GM21367 (cell line): ENCODE data around the gene HAT1.
A peak's percentile ranks its signal among the peaks of the same experiment; 100 is the strongest.
"Not testable (repeated sequence)": the region's sequence is repeated elsewhere in the genome, so short reads cannot be mapped to it uniquely, and the experiment has no call there.

ENCODE experiments used
- ATAC-seq: cut with Tn5 transposase; IDR thresholded peaks from one replicate; pipeline ENCODE4 v1.9.1; 2021; ENCODE audit not compliant: unreplicated experiment

HAT1 gene, protein sequence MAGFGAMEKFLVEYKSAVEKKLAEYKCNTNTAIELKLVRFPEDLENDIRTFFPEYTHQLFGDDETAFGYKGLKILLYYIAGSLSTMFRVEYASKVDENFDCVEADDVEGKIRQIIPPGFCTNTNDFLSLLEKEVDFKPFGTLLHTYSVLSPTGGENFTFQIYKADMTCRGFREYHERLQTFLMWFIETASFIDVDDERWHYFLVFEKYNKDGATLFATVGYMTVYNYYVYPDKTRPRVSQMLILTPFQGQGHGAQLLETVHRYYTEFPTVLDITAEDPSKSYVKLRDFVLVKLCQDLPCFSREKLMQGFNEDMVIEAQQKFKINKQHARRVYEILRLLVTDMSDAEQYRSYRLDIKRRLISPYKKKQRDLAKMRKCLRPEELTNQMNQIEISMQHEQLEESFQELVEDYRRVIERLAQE

DNA sequence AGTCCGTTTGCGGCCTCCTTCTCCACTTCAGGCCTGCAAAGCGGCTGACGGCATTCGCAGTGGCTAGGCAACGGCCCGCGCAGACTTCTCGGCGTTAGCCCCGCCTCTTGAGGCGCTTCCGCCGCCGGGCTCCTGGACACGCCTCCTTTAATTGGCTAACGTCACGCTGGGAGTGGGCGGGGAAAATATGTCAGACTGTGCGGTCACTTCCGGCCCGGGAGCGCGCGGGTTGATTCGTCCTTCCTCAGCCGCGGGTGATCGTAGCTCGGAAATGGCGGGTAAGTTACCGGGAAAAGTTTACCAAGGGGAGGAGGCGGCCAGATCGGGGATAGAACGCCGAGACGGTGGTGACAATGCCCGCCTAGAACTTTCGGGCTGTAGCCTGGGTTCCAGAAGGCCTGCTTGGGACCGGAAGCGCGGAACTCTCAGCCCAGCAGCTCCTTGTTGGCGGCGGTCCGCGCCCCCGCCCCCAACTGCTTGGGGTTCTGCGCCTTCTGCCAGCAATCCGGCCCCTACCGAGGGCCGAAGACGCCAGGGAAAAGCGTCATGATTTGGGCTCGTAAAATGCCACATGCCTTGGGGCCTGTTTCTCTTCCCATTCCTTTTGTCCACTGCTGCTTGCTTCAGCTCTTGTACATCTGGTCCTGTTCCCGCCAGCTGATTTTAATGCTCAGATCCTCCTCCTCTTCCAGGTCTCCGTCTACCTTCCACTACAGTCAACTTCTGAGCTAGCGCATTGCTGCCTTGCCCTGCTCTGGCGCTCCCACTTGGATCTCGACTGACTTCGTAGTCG lies at the start of gene HAT1:
TSS of gene HAT1 (plus strand) at position 232 of the 793 bp plus-strand sequence. CDS start at position 272, 40 bp downstream.
- ATAC-seq = peak; percentile 92

DNA sequence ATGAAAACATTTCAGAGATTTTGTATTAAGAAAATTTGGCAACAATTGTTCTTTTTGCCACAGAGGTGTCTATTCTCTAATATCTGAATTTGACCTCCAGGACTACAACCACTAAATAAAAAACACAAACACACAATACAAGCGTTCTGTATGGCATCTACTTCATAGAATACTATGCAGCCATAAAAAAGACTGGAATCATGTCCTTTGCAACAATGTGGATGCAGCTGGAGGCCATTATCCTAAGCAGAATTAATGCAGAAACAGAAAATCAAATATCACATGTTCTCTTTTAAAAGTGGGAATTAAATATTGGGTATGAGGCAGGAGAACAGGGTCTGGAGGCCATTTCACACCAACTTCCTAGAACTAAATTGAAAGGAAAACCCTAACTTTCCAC lies 47.7 kb upstream of the HAT1 start:
- no peak for ATAC-seq

DNA sequence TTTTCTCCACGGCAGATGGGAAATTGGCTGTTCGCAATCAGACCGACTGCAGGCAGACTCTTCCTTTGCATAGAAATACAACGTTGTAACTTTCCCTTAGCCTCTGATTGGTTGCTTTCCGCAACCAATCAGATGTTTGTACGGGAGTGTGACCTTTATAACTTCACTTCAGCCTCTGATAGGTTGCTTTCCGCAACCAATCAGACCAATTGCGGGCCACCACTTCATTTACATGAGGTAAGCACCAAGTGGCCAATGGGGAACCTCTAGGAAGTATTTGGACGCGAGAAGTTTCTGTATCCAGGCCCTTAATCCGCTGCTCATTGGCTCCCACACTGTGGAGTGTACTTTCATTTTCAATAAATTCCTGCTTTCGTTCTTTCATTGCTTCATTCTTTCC lies 47.3 kb upstream of the HAT1 start:
- no peak for ATAC-seq

DNA sequence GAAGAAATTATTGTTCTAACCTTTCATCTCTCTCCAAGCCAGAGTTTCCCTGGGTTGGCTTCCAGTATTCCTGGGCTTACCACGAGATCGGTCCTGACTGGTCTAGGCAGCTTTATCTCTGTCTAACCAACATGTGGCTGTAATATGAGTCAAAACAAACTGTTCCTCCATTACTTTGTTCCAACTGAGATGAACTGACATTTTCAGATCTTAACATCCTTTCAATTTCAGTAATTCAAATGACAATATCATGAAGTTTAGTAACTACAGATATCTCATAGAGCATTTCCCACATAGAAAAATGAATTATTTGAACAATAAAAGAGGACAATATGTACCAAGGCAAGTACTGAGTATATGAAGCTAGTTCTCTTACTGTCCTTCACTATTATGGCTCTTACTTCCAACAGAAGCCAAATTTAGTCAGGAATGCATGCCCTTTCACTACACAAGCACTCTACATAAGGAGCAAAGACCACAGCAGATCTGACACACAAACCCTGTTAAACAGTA lies 43.7 kb upstream of the HAT1 start:
- ATAC-seq = no peak

DNA sequence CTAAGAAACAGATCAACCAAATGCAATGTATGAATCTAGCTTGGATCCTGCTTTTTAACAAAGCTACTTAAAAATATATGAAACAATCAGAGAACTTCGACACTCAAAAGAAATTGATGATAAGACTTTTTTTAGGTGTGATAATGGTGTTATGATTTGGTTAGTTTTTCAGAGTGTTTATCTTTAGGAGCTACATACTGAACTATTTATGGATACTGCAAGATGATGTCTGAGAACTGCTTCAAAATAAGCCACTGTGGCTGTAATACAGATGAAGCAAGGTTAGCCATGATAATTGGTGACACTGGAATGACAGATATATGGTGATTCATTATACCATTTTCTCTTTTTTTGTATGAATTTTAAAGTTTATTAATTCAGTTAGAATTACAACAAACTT lies 42.4 kb upstream of the HAT1 start:
- no peak for ATAC-seq

DNA sequence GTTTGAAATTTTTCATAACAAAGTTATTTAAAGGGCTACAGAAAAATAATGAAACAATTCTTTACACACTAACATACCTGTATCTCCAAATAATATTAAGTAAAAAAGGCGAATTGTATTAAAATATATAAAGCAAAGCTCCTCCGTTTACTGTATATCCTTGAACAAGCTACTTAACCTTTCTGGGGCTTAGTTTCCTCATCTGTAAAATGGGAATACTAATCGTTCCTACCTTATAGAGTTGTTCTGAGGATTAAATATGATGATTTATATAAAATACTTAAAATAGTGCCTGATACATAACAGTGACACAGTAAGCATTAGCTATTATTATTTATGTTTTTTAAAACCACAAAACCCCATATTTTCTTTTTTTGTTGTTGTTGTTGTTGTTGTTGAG lies 41.5 kb upstream of the HAT1 start:
- no peak for ATAC-seq

DNA sequence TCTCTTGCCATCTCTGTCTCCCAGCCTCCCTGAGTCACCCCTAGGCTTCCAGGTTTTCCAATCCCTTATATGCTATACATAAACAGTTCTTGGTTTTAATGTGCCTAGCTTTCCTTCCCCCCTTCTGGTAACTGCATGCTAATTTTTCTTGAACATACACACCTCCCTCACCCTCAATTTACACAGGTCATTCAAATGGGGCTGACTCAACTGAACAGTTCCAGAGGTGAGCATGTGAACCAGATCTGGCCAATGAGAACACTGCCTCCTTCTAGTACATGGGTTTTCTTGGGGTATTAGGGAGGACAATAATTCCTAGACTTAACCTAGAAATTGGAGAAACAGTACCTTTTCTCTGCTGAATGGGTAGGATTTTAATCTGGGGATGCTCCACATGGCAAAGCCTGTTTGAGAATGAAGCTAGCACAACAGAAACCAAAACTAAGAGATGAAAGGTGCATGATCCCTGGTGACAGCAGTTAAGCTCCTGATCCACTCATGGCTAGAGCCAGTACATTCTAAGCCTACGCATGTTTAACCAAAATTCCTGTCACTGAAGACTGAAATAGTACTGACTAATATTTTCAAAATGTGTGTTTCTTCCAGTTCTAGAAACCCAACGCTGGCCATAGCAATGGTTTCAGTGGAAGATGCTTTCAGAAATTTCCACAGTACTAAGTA lies 40.0 kb upstream of the HAT1 start:
- peak; percentile 61 for ATAC-seq

DNA sequence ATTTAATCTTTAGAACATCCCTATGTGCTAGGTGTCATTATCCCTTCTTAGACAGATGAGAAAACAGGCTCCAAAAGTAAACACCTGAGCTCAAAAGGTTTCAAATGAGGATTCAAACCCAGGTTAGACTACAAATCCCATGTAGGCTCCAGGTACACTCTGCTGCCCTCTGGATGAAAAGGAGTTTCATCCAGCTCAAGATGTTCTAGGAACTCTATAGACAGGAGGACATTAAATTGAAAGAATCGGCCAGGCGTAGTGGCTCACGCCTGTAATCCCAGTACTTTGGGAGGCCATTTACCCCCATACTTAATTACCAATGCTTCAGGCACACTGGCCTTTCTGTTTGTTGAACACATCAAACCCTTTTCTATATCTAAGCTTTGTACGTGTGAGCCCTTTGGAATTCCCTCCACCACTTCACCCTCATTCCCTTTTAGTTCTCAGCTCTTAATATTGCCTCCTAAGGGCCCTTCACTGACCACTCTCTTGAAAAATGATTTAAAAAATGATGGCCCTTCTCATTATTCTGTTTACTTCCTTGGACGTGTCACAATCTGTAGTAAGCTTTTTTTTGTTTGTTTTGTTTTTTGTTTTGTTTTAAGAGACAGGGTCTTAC lies 38.9 kb upstream of the HAT1 start:
- no peak for ATAC-seq

DNA sequence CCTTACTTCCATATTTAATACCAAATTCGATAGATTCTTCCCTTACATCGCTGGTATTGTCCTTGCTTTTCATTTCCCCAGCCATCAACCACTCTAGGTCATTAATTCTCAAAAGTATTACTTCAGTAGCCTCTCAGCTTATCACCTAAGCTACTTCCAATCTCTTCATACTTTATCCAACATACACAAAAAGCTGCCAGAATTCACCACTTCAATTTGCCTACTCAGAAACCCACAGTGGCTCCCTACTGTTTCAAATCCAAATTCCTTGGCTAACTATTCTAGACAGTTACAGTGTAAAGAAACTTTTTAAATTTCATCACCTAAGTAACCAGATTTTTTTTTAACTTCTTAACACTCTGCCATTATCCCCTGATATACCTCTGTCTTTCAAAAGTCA lies 32.9 kb upstream of the HAT1 start:
- ATAC-seq = no peak

DNA sequence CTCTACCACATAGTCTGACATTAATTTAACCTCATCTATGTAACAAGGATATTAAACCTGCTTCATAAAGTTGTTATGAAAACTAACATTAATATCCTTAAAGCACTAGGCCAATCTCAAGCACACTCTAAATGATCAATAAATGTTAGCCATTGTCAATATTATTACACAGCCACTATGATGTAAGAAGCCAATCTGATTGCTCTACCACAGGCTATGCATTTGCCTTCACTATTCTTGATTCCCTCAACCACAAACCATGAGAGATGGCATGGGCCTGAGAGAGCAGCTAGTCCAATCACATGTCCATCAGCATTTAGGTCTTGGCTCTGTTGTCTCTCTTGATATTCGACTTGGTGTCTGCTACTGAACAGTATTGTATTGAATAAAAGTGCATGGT lies 32.5 kb upstream of the HAT1 start:
- ATAC-seq = no peak

DNA sequence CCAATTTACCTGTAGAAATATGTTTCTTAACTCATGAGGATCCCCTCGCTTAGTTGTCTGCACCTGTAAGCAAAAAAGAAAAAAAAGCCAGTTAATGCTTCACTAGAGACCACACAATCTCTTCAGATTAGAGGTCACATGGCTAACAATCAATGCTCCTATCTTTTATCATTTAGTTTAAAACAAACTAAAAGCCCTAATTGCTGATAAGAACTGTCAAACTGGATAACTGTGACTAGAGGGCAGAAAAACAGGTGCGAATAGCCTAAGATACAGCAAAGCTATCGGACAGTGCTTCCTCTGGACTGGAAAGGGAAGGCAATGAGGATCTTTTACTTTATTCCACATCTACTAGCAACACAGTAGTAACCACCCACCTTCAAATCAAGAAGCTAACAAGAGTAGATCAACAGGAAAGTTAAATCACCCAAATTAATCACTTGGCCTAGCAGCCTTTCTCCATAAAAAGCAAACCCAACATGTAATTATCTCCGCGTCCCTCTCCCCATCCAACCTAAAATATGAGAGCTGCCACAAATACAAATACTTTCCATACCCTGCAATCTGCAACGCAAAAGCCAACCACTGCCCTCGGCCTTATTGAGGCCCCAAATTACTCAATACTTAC lies 29.0 kb upstream of the HAT1 start:
- ATAC-seq = no peak

DNA sequence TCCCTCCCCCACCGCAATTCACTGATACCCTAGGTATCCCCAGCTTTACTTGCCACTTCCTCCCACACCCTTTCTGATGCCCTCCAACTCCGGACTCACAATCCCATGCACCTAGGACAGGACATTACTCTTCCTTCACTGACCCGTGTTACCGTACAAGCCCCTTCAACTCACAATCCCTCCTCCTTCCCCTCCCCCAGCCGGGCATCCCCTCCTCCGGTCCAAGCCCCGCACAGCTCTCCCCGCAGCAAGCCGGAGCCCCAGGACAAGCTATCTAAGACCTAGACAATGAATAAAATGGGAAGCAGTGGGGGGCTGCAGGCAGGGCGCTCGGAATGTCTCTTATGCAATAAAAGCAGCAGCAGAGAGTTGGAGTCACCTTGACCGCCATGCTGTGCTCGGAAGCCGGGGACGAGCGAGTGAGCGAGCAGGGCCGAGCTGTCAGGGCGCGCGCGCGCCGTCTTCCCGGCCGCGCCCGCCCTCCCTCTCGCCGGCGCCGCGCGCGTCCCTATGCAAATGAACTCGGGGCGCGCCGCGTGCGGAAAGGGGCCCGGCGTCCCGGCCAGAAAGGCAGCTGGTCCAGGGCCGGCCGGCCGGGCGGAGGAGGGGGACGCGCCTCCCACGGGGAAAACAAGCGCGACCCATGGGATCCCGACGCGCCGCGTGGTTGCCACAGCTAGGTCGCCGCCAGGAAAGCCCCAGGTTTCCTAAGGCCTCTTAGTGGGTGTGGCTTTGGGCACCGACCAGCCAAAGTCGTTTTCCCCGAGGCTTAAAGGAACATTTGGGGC lies 28.2 kb upstream of the HAT1 start, which contains the start of gene SLC25A12:
TSS of gene SLC25A12 (minus strand) at position 421 of the 788 bp plus-strand sequence. CDS start at position 391, 30 bp downstream.
- peak; percentile 90 for ATAC-seq

DNA sequence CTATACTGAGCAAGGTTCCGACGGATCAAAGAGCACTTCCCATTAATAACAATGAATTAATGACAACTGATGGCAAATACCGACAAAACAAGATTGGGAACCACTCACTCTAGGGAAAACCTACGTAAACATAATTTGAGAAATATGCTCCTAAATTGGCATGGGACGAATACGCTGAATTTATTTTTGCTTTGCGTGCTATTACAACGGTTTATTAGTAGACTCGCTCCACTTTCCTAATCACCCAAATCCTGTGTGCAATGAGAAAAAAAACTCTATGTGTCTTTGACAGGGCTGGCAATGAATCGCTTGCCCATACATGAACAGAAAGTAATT lies 27.7 kb upstream of the HAT1 start:
- no peak for ATAC-seq

DNA sequence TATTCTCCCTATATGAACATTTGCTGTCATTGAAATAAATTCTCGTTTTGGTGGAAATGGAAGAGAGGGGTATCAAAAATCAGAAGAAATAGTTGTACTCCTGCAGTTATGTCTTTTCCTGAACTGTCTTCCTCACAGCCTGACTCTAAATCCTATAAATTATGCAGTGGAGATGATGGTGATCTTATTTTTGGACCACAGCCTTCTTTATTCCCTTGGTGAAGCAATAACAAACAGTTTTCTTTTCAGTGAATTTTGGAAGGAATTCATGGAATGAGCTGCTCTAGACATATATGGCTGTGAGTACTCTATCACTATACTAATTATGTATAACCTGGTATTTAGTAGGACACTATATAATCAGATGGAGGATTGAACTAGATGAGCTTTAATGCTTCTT lies 26.5 kb upstream of the HAT1 start:
- ATAC-seq = no peak

DNA sequence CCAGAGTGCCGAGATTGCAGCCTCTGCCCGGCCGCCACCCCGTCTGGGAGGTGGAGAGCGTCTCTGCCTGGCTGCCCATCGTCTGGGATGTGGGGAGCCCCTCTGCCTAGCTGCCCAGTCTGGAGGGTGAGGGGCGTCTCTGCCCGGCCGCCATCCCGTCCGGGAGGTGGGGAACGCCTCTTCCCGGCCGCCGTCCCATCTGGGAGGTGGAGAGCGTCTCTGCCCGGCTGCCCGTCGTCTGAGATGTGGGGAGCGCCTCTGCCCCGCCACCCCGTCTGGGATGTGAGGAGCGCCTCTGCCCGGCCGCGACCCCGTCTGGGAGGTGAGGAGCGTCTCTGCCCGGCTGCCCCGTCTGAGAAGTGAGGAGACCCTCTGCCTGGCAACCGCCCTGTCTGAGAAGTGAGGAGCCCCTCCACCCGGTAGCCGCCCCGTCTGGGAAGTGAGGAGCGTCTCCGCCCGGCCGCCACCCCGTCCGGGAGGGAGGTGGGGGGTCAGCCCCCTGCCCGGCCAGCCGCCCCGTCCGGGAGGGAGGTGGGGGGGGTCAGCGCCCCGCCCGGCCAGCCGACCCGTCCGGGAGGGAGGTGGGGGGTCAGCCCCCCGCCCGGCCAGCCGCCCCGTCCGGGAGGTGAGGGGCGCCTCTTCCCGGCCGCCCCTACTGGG lies 22.5 kb upstream of the HAT1 start:
- ATAC-seq = not testable (repeated sequence)

DNA sequence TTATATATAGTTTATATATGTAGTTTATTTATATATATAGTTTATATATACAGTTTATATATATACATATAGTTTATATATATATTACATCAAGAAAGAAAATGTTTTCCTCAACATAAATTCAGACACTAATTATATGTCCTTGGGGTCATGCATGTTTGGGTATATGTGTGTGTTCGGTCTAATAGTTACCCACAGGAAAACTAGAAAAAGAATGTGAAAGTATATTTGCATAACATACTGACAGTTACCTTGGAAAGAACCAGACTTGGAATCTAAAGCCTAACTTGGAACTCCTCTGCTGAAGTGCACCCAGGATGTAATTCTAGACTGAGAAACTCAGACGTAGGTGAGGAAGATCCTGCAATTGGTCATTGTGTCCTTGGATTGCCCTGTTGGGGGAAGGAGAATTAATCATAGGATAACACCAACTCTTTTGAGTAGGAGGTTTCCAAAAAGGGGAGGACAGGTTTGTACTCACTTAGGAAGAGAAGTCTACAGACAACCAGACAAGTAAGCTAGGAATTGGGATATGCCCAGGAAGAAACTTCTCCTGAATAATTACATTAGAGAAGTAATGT lies 19.3 kb upstream of the HAT1 start:
- no peak for ATAC-seq

DNA sequence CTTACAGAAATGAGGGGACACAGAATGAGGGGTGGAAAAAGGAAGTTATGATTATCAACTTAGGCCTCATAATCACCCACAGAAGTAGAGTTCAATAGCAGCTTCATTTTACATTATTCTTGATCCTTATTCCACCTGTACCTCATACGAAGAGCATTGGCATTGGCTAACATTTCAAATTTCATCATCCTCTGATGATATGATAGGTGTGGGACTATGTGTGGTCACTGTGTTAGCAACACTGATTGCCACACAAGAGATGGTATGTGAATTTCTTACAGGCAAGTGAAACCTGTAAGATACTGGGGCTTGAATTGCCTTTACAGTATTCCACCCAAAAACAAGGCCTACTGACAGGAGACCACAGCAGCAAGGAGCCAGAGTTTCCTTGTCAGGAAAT lies 14.0 kb upstream of the HAT1 start:
- ATAC-seq = no peak

DNA sequence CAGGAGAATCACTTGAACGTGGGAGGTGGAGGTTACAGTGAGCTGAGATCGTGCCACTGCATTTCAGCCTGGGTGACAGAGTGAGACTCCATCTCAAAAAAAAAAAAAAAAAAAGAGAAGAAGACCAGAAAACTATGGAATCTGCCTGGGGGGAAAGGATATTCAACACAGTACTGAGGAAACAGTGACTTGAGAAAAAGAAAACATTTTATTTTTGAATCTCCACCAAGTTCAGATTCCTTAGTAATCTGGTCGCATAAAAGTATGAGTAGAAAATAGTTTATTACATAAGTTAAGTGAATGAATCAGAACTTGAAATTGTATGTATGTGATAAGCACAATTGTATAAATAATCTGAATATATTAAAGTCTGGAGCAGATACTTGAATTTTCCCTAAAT lies 13.0 kb upstream of the HAT1 start:
- ATAC-seq = no peak

DNA sequence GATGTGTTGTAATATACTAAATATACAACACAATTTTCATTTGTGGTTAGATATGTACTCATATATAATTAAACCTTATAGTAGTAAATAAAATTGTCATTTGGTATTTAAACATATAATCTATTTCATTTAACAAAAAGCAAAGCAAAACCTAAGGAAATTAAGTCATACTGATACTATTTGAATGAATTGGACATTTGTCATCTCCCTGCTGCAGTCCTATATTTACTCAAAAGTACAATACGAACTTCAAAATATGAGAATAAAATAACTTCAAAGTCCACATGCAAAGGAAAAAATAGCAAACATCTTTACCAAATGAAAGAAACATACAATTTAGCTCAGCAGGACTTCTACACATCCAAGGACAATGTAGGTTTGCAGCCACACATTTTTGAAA lies 11.8 kb upstream of the HAT1 start:
- ATAC-seq = no peak
